HG03565 (cell line): ENCODE measurements around the gene LONP1.
"Not testable (repeated sequence)": the region's sequence is repeated elsewhere in the genome, so short reads cannot be mapped to it uniquely, and the experiment has no call there.

Experiments used
- ATAC-seq: cut with Tn5 transposase; IDR thresholded peaks from one replicate; pipeline ENCODE4 v1.9.1; 2021; ENCODE audit warnings: mild to moderate bottlenecking, moderate library complexity; ENCODE audit not compliant: unreplicated experiment

The LONP1 gene

DNA sequence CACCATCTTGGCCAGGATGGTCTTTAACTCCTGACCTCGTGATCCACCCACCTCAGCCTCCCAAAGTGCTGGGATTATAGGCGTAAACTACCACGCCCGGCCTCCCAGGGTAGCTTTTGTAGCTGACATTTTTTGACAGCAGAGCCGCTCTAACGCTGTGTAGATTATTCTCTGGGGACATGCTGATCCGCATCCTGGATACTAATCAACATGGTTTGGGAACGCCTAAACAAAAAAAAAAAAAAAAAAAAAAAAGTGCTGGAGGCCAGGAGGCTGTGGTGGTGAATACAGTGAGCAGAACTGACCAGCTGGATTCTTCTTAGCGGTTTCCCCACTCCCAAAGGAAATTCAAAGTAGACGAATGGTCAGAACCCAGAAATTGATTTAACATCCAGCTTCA, 5.1 kb downstream of the LONP1 start:
- no peak for ATAC-seq

DNA sequence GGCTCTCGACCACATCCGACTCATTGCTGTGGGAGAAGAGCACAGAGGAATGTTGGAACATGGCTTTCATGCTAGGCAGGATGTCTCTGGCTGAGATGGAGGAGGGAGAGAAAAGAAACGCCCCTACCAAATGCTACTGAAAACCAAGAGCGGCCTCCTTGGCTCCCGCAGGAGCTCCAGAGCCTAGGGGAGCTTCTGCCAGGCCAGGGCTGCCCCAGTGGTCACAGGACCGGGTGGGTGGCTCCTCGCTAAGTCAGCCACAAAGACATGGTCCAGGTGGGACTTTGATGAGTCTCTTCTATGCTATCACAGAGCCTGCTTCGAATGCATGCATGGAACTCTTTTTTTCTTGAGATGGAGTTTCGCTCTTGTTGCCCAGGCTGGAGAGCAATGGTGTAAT, 6.7 kb downstream of the LONP1 start:
- no peak for ATAC-seq

DNA sequence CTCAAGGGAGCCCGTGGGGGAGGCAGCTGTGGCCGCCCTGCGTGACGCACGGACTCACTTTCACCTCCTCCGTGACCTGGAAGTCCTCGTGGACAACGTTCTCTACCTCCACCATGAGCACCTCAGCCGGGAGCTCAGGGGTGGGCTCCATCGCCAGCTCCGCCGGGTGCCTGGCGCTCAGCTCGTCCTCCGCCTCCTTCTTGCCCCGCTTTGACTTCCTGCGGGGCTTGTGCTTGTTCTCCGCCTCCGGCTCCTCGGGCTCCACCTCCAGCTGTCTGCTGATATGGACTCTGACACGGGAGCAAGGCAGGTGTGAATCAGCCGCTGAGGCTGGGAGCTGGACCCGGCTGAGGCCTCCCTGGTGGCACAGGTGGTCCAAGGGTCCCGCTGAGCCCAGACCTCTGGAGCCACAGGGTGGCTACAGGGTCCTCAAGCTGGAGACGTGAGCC, 8.2 kb downstream of the LONP1 start:
- ATAC-seq: no peak

DNA sequence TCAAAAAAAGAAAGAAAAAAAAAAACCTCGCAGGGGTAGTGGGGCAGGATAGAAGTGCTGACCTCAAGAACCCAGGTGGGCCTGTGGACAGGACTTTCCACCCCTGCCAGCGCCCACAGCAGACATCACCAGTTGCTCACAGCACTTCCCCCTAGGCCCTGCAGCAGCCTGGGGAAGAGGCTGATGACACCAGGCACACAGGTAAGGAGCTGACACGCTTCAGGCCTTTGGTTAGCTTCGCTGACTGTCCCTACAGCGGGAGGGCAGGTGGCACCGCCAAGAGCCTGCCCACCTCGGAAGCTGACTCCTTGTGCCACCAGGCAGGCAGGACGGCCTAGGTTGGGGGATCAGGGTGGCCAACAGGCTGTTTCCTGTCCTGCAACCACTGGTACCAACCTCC, 8.9 kb downstream of the LONP1 start:
- no peak for ATAC-seq

DNA sequence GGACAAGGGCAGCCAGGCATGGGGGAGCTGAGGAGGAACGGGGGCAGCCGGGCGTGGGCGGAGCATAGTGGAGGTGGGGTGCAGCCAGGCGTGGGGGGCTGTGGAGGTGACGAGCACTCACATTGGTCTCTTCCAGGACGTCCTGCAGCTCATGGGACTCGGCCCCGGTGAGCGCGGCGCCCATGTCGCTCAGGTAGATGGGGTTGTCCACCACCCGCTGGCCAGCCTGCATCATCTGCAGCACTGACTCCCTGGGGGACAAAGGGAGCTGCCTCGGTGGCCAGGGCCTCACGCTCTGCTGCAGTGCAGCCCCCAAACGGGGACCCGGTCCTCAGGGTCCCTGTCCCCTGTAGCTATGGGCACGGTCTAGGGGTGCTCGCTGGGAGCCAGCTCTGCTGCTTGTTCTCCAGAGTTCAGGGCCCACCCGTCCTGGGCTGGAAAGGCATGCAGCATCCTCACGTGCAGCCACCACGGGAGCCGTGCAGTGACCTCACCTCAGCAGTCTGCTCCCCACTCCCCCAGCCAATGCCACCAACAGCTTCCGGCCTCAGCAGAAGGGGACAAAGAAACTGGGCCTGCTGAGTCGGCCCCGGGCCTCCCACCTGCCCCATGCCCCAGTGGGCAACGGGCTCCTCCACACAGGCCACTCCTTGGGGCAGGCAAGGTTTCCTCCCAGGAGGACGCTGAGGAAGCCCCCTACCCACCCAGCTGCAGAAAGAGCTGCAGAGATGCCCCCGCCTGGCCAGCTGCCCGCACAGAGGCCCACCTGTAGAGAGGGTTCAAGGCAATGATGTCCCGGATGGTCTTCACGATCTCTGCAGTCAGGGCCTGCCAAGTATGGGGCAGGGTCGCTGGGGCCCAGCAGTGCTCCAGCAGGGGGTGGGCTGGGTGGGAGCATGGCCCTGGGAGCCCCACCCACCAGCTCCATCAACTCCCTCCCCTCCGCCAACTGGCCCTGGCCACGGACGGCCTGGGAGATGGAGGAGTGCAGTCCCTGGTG, 12.1 kb downstream of the LONP1 start:
- ATAC-seq: no peak

DNA sequence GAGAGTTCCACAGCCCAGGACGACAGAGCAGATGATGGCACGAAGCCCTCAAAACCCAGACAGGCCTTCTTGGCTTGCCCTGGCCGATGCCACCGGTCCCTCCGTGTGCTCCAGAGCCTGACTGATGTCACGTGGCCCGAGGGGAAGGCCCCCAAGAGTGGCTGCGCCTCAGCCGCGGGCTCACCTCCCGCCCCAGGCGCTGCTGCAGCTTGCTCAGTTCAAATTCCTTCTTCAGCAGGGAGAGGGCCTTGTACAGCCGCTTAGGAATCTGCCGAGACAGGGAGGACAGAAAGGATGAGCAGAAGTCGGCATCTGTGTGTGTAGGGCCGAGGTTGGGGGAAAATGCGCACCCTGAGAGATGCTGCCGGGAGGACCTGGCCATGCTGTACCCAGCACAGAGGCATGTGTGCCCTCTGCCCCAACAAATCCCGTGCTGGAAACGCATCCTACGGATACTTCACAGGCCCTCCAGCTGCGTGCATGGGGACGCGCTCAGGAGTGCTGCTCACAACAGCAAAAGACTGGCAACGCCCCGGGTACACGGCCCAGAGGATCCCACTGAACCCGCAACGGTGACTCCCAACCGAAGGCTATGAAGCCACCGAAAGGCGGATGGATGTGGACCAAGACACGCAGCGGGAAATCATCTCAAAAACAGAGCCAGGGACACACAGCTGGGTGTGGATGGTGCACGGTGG, 12.9 kb downstream of the LONP1 start:
- ATAC-seq: no peak

DNA sequence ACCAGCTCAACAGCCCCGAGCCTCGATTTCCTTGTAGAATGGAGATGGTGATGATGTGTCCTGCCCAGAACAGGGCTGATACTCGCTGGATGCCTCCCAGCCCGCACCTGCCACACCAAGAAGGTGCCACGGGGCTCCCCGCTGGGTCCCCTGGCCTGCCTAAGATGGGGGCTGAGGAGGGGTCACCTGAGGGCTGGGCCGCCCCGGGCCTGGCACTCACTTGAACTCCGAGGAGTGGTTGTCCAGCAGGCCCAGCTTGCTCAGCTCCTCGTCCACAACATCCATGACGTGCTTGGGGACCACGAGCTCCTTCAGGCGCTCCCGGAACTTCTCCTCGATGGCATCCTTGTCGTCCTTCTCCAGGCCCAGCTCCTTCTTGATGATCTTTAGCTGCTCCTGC, 14.4 kb downstream of the LONP1 start:
- ATAC-seq: no peak

DNA sequence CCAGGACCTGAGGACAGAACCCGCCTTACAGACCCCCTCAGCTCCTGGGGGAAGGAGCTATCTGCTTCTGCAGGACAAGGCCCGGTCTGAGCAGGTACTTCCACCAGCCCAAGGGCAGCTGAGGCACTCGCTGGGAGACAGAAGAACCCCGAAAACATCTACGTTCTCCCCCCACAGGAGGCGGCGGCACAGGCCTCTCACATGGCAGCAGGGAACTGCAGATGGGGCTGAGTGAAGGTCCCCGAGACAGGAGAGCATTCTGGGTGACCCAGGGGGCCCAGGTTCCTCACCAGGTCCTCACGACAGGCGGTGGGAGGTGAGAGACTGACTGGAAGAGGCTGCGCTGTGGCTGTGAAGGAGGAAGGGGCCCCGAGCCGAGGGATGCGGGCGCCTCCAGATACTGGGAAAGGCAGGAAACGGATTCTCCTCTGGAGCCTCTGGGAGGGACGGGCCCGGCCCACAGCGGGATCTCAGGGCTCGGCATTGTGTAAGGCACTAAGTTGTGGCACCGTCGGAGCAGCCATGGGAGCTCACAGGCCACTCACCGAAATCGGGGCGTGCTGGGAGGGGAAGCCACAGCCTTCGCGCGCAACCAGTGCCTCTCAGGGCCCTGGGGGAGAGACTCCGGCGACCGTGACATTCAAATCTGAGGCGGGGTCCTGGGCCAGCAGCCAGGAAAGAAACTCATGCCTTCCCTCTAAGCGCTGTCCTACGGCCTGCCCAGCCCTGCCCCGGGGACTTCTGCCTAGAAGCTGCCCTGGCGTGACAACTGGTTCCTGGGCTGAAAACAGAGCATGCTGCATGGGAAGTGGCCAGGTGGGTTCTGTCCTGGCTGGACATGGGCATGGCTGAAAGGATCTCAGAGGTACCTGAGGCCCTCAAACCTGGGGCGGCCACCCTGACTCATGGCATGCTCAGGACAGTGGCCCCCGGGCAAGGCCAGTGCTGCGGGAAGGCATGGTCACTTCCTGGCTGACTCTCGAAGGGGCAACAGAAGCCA, 15.8 kb downstream of the LONP1 start:
- ATAC-seq: no peak

DNA sequence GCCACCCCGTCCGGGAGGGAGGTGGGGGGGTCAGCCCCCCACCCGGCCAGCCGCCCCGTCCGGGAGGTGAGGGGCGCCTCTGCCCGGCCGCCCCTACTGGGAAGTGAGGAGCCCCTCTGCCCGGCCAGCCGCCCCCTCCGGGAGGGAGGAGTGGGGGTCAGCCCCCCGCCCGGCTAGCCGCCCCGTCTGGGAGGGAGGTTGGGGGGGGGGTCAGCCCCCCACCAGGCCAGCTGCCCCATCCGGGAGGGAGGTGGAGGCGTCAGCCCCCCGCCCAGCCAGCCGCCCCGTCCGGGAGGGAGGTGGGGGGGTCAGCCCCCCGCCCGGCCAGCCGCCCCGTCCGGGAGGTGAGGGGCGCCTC, 17.9 kb downstream of the LONP1 start:
- not testable (repeated sequence) for ATAC-seq

DNA sequence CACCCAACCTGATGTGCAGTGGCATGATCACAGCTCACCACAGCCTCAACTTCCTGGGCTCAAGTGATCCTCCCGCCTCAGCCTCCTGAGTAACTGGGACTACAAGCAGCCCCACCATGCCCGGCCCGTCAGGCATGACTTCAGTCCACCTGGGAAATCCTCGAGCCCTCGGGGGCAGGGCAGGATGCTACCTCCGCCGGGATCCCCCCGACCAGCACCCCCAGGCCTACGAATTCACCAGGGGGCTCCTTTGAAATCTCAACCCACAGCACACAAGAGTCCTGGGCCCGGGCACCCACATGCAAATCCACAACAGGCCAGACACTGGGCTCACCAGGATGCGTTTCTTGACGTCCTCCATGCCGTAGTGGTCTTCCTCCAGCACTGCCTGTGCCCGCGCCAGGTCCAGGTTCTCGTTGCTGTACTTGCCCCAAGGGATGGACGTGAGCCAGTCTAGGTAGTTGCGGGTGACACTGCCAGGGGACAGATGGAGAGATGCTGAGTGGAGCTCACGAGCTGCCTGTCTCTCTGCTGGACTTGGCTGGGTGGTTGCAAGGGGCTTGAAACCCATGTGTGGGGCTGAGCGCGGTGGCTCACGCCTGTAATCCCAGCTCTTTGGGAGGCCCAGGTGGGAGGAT, 19.4 kb downstream of the LONP1 start:
- ATAC-seq: no peak

DNA sequence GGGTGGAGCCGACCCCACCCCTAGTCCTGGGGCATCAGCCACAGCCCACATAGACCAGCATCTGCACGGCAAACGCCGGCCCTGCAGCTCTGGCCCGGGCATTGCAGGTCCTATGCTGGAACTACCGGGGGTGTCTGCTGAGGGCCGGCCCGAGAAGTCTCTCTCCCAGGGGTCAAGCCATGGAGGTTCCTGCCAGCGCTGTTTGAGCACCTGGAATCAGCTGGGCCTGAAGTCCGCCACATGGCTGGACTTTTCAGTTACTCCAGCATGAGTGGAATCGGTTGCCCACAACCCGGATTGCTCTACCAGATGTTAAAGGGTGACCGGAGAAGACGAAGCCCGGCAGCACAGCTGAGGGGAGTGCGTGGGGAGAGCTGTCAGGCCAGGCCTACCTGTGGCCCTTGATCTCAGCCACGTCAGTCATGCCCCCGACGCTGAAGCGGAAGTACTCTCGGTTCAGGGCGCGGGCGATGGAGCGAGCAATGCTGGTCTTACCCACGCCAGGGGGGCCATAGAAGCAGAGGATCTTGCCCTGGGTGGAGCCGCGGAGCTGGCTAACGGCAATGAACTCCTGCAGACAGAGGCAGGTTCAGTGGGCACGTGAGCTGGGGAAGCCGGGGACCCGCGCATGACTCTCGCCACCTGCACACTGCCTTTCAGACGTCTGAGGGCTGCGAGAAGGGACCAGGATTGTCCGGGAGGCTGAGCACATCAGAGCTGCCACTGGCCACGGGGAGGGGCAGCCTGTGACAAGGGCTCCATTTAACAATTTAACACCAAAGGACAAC, 21.1 kb downstream of the LONP1 start:
- ATAC-seq: no peak

DNA sequence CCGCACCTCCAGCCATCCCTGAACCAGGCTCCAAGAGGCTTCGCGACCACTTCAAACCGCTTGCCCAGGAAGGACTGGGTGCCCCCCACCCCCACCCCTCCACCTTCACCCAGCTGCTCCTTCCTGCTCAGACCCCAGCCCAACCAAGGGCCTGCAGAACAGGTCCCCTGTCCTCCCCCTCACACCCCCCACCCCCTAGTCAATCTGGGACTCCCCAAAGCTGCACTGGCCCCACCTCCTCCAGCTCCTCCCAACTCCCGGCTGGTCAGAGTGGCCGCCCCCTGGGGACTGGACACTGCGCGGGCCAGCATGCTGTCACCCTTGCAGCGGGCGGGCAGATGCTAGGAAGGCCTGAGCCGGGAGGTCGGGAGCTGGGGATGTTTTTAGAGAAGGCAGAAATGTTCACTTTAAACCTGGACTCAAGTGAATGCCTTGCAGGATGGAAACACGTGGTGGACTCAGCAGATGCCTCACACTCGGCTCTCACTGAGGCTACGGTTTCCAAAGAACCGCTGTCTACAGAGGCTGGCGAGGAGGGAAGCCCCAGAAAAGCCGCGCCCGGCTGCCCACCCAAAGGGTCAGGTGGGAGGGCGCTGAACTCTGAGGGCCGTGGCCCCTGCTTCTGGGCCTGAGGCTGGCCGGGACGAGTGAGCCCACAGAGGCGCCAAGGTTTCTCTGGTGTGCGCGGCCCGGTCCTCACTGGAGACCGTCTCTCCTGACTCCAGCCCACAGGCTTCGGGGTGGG, 21.9 kb downstream of the LONP1 start:
- no peak for ATAC-seq

DNA sequence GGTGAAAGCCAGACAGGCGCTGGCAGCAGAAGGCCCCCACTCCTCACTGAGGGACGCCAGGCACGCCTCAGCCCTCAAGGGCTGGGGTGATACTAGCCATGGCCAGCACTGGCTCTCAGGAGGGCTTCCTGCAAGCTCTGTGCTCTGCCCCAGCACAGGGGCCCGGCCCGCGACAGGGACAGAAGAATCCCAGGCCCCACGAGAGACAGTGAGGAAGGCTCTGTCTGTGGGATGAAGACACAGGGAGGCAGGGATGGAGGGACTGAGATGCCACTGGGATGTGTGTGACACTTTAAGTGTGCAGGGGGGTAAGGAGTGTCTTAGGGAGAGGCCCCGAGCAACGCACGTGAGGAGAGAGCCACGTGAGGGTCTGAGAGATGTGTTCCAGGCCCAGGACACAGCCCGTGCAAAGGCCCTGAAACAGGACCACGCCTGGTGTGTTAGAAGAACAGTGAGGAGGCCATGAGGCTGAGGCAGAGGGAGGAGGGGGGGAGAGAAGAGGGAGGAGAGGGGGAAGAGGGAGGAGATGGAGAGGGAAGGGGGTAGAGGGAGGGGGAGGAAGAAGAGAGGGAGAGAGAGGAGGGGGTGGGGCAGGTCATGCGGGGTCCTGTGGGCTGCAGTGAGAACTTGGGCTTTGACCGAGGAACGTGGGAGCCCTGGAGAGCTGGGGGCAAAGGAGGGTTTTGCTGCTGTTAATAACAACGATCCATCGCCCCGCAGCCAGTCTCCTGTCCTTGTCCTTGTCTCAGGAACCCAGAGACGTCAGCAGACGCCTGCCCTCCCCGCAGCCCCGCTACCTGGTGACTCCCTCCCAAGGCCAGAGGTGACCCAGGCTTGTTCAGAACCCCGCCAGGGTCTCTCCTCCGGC, 22.7 kb downstream of the LONP1 start:
- ATAC-seq: no peak

DNA sequence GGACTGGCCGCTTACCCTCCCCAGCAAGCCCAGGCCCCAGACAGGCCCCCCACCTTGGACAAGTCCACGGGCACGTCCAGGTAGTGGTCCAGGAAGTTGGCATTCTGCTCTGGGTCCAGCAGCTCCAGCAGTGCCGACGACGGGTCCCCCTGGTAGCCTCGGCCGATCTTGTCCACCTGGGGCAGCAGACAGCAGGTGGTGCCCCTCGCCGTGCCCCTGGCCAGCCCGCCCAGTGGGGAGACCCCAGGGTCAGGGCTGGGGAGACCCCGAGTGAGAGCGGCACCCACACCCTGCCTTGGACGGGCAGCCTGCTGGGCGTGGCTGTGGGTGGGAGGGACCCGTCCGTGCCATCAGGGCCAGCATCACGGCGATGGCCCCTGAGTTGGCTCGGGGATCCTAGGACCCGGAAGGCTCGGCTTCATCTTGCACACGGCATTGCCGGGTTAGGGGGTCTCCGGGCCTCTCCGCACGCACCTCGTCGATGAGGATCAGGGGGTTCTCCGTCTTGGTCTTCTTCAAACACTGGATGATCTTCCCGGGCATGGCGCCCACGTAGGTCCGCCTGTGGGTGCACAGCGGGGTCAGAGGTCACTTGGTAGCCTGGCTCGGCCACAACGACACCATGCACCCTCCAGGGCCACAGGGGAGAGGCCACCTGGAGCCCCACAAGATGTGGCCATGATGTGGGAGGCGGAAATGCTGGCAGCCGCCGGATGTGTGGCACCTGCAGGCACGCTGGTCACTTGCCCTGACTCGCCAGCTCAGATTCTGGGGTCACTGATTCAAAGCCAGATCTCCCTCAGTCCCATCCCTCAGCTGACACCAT, 23.5 kb downstream of the LONP1 start:
- no peak for ATAC-seq

DNA sequence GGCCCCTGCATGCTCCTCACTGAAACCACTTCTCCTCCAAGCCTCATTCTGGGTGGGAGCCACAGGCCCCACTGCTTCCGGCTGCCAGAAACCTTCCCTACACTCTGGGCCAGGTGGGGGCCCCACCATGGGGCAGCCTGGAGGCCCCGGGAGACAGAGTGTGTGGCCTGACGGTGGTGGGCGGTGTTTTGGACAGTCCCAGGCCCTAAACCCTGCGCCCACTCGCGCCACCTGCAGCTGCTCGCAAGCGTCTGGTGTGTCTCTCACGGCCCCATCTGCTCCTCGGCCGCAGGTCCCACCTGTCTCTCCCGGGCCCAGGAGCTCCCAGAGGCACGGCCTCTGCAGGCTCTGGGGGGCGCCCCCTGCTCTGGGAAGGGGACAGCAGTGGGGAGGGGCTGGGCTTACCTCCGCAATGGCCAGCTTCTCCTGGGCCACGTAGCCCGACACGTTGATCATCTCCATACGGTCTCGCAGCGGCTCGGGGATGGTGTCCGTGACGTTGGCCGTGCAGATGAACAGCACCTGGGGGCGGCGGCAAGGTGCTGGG, 24.2 kb downstream of the LONP1 start:
- ATAC-seq: no peak

DNA sequence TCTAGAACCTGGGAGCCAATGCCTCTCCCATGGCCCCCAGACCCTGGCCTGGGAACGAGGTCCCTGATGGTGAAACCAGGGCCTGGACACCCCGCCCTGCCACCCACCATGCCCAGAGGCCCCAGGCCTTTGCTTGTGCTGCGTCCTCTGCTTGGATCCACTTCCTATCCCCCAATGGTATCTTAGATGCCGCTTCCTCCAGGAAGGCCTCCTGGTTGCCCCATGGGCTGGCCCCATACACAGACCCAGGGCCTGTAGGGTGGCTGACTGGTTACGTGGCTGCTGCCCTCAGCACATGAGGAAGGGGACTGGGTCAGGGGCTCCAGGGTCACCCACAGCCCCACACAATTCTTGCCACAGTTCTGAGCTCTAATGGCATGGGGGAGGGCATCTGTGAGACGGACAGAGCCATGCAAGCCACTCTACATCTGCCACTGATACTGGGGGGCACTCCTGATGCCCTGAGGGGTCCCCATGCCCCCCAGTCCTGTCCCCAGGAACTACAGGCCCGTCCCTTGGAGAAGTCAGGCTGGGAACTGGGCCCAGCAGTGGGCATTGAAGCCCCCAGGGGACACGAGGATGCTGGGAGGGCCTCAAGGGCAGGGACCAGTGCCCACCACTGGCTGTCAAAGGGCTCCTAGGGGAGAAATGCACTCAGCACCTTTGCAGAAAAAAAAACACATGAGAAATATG, 24.8 kb downstream of the LONP1 start:
- ATAC-seq: no peak
